Fibroblast of peridontal ligament (primary cell): ENCODE results near the gene ATF7IP2.

ENCODE experiments used
- DNase-seq: peaks from one replicate; pipeline ENCODE4 v3.0.0-alpha.2; 2010; ENCODE audit errors: extremely low read depth

ATF7IP2 gene

GRCh38 chr16:10511829-10512228 lies 126.0 kb downstream of the ATF7IP2 start:
- no peak for DNase-seq

- DNase-seq = peak; percentile 83
These were observed 128.7 kb downstream of the ATF7IP2 start for GRCh38 chr16:10514369-10515055.

- no peak for DNase-seq
These were observed 132.0 kb downstream of the ATF7IP2 start for GRCh38 chr16:10517868-10518267.

GRCh38 chr16:10518479-10519041 lies 132.7 kb downstream of the ATF7IP2 start:
- DNase-seq = no peak

GRCh38 chr16:10519297-10519696 lies 133.4 kb downstream of the ATF7IP2 start:
- DNase-seq = no peak

GRCh38 chr16:10519929-10520868 lies 134.3 kb downstream of the ATF7IP2 start:
- no peak for DNase-seq

DNA sequence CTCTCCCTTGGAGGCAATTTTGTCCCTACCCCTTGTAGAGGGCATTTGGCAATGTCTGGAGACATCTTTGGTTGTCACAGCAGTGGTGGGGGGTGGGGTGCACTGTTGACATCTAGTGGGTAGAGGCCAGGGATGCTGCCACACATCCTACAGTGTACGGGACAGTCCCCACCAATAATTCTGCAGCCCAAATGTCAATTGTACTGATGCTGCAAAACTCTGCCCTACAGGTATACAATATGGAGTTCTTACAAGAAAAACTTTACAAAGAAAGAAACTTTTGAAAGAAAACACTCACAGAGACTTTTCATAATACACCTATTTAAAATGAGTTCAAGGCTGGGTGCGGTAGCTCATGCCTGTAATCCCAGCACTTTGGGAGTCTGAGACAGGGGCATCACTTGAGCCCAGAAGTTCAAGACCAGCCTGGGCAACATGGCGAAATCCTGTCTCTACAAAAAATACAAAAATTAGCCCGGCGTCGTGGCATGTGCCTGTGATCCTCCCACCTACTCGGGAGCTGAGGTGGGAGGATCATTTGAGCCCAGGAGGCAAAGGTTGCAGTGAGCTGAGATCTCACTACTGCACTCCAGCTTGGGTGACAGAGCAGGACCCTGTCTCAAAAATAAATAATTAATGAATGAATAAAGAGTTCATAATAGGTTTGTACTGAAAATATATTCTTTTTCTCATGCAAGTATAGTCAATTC lies 135.2 kb downstream of the ATF7IP2 start:
- no peak for DNase-seq

DNA sequence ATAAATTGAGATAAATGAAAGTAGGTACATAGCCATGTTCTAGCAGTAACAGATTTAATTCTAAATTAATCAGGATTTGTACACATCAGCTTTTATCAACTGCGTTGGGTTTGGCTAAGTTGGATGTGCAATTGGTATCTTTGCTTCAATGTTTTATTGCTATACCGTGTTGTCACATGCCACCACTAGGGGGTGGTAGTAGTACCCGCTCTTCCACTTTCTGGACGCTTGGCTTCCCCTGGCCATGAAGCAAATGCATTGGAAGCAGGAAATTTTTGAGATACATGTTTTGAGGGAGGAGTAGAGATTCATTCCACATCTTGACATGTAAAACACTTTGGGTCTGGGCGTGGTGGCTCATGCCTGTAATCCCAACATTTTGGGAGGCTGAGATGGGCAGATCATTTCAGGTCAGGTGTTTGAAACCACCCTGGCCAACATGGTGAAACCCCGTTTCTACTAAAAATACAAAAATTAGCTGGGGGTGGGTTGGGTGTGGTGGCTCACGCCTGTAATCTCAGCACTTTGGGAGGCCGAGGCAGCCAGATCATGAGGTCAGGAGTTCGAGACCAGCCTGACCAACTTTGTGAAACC lies 135.9 kb downstream of the ATF7IP2 start:
- DNase-seq = peak; percentile 81

DNA sequence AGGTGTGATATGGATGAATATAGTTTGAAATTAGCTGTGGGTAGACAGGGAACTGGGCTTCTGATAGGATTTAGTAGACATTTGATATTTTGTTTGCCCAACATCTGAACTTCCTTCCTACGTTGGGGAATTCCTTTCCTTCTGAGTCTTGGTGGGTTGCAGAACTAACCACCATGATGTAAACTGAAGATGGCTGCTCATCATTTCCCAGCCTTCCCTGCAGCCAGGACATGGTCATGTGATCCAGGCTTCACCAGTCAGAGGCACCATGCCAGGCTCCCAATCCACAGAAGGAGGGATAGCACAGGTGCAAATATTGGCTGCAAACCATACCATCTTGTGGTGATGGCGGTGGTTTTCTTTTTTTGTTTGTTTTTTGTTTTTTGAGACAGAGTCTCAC lies 137.1 kb downstream of the ATF7IP2 start:
- DNase-seq = no peak

GRCh38 chr16:10525214-10525825 lies 139.5 kb downstream of the ATF7IP2 start:
- DNase-seq = no peak

- DNase-seq = no peak
These were observed 141.1 kb downstream of the ATF7IP2 start for GRCh38 chr16:10526962-10527361.

DNA sequence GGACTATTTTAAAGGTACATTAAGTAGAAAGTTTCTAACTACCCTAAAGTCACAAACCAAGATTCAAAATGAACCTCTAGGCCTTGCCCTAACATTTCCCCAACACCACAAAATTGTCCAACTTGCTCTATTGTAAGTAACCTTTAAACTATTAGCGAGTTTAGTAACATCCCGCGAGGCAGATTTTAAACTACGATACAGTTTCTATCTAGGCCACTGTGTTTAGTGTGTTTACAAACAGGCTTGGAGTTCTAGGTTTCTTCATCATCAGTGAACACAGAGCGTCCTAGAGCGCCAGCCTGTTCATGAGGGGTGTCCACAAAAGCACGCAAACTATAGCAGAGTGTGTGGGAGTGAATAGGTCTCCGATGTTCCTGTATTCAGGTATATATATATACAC lies 142.8 kb downstream of the ATF7IP2 start:
- no peak for DNase-seq

DNA sequence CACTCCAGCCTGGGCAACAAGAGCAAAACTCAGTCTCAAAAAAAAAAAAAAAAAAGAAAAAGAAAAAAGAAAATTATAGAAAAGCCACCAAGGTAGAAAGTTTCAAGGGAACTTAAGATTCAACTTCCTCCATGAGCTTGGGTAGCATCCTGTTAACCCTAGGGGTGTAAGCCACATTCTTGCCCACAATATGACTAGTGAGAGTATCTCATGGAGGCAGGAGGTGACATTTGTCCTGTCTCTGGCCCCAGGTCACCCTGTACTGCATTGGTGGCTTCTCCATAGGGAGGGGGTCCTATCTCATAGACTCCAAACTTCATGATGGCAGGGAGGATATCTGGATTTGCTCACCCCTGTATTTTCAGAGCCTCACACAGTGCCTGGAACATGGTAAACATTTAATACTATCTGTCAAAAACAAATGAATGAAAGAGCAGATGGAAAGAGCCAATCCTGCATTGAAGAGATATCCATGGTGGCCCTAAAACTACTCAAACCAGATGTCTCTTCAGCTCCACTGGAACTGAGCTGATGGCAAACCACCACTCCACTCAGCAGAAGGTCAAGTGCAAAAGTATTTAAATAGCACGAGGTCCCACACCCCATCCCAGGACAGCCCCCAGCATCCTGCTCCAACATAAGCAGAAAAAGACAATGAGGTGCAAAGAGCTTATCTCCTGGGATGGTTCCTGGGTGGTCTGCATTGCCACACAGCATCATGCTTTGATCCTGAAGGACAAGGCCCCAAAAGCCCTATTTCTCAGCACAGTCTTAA lies 144.2 kb downstream of the ATF7IP2 start:
- DNase-seq = no peak

DNA sequence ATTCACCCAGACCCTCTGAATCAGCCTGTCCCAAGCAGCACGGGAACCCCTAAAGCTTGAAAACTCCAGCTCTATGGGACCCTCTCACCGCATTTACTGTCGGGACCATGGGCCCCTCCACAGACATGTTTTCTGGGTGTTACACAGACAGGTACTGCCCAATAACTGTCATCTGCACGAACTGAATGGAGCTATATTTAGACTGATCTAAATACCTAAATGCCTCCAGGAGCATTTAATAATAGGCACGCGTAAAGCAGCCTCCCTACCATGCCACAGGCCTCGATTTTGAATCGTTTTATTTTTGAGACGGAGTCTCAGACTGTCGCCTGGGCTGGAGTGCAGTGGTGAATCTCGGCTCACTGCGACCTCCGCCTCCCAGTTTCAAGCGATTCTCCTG lies 144.8 kb downstream of the ATF7IP2 start:
- DNase-seq = no peak

GRCh38 chr16:10531582-10531981 lies 145.7 kb downstream of the ATF7IP2 start:
- DNase-seq = no peak
